ENCODE data around the gene RRAD.

DNA sequence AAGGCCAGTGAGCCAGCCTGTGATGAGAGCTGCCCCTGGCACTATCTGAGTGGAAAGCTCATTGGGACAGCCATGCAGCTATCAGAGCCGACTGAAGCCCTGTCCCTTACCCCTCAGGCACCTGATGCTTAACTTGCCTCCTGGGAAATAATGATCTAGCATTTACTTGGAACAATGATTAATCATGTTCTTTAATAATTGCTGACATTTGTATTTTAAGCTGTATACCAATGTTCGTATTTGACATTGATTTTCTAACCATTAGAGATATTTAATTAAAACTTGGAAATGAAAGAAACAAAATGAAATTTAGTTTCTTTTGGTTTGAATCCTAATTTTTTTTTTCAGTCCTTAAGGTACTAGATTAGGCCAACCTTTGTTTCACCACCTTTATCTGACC, 34.5 kb downstream of the RRAD start:
- TF ChIP-seq EZH2 (IDR thresholded peaks at IDR 0.05; ENCODE audit: insufficient read depth, poor library complexity, severe bottlenecking), result no peak
- TF ChIP-seq EZH2phosphoT487 (IDR thresholded peaks at IDR 0.05; ENCODE audit: insufficient read depth, low read depth), result no peak
